Panc1 (cell line): ENCODE data around the gene SUN1.
A peak's percentile ranks its signal among the peaks of the same experiment; 100 is the strongest.

Experiments used
- POLR2AphosphoS5 ChIP-seq: IDR thresholded peaks from 2 replicates; pipeline ENCODE4 v1.6.1; 2012; ENCODE audit warnings: mild to moderate bottlenecking, low read depth, low read length, moderate library complexity
- SIN3A ChIP-seq: IDR thresholded peaks from 2 replicates; pipeline ENCODE4 v1.6.1; 2012; ENCODE audit warnings: low read depth, mild to moderate bottlenecking, low read length, moderate library complexity, borderline replicate concordance; ENCODE audit not compliant: insufficient read depth
- TCF7L2 ChIP-seq: IDR thresholded peaks from 2 replicates; pipeline ENCODE4 v1.6.1; 2011; ENCODE audit warnings: mild to moderate bottlenecking, low read depth, low read length, inconsistent platforms
- TF ChIP-seq, protein P1 (sequence below), 2 experiments: IDR thresholded peaks; 2 replicates each; pipeline ENCODE4 v1.6.1; 2011 to 2012; ENCODE audit warnings: low read depth in 2 of 2, control low read depth in 1 of 2, low read length in 1 of 2, mild to moderate bottlenecking in 1 of 2, moderate library complexity in 1 of 2; ENCODE audit not compliant: insufficient read depth in 1 of 2
- TF ChIP-seq, protein P2 (sequence below): fragments of 450-650 bp; IDR thresholded peaks from 2 replicates; pipeline ENCODE4 v1.5.1; 2017; ENCODE audit warnings: mild to moderate bottlenecking

DNA sequence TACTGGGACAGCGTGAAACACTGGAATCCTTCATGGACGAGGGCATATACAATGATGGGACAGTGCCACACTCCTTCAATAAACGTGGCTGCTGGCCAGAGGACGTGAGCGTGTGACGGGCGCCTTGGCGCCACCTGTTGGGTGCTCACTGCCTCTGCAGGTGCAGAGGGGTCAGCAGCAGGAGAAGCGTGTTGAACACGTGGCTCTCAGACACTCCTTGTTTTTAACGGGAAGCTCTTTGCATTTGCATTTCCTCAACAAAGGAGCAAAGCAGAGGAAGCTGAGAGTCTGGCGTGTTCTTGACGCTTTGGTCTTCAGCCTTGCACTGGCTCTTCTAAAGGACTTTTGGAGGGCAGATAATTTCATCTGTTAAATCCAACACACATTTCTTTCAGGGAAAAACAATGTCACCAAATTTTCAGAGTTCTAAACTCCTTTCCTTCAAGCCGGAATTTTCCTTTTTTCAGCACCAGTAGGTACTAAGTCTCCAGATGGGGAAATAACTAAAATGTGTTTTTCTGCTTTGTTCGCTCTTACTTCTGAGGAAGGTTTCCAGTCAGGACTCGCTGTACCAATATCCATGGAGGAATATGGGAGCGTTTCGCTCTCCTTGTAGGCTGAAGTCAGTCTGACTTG lies 41.2 kb downstream of the SUN1 start:
- TF ChIP-seq, protein P1, sequence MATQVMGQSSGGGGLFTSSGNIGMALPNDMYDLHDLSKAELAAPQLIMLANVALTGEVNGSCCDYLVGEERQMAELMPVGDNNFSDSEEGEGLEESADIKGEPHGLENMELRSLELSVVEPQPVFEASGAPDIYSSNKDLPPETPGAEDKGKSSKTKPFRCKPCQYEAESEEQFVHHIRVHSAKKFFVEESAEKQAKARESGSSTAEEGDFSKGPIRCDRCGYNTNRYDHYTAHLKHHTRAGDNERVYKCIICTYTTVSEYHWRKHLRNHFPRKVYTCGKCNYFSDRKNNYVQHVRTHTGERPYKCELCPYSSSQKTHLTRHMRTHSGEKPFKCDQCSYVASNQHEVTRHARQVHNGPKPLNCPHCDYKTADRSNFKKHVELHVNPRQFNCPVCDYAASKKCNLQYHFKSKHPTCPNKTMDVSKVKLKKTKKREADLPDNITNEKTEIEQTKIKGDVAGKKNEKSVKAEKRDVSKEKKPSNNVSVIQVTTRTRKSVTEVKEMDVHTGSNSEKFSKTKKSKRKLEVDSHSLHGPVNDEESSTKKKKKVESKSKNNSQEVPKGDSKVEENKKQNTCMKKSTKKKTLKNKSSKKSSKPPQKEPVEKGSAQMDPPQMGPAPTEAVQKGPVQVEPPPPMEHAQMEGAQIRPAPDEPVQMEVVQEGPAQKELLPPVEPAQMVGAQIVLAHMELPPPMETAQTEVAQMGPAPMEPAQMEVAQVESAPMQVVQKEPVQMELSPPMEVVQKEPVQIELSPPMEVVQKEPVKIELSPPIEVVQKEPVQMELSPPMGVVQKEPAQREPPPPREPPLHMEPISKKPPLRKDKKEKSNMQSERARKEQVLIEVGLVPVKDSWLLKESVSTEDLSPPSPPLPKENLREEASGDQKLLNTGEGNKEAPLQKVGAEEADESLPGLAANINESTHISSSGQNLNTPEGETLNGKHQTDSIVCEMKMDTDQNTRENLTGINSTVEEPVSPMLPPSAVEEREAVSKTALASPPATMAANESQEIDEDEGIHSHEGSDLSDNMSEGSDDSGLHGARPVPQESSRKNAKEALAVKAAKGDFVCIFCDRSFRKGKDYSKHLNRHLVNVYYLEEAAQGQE (IDR thresholded peaks at IDR 0.05; ENCODE audit: insufficient read depth in 1 of 2, low read depth in 2 of 2, low read length in 1 of 2): no peak
- TF ChIP-seq, protein P2, sequence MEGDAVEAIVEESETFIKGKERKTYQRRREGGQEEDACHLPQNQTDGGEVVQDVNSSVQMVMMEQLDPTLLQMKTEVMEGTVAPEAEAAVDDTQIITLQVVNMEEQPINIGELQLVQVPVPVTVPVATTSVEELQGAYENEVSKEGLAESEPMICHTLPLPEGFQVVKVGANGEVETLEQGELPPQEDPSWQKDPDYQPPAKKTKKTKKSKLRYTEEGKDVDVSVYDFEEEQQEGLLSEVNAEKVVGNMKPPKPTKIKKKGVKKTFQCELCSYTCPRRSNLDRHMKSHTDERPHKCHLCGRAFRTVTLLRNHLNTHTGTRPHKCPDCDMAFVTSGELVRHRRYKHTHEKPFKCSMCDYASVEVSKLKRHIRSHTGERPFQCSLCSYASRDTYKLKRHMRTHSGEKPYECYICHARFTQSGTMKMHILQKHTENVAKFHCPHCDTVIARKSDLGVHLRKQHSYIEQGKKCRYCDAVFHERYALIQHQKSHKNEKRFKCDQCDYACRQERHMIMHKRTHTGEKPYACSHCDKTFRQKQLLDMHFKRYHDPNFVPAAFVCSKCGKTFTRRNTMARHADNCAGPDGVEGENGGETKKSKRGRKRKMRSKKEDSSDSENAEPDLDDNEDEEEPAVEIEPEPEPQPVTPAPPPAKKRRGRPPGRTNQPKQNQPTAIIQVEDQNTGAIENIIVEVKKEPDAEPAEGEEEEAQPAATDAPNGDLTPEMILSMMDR: peak; percentile 99
- 0 out of 2 replicates have a peak, but pooled peaks have one; percentile 39 for TF ChIP-seq SIN3A
- TF ChIP-seq POLR2AphosphoS5: 0 out of 2 replicates have a peak, but pooled peaks have one; percentile 28
- TF ChIP-seq TCF7L2: no peak
